BJ (cell line): Measurements from ENCODE around the gene ZNF552. TPM values are rescaled to one million over a fixed set of nuclear protein-coding genes. Genes with fewer than 3 reads are reported as not detected.
"Not testable (repeated sequence)": the region's sequence is repeated elsewhere in the genome, so short reads cannot be mapped to it uniquely, and the experiment has no call there.

Source experiments
- CTCF ChIA-PET: fragments of 350-600 bp; formaldehyde crosslinking; extraction: SDS; loops from one replicate; lab custom pipeline; 2021; ENCODE audit warnings: antibody characterized with exemption, inconsistent platforms; lab: Yijun Ruan, JAX
- POLR2A ChIA-PET: fragments of 300-600 bp; sonication (Branson Sonifier 250); formaldehyde crosslinking; extraction: SDS; loops from one replicate; lab custom pipeline; 2021; ENCODE audit warnings: antibody characterized with exemption; lab: Charles Lee
- DNase-seq: peaks from one replicate; pipeline ENCODE4 v3.0.0-alpha.2; 2011; ENCODE audit warnings: low read depth
- H3K27me3 ChIP-seq: 2 replicates; pipeline ENCODE4 v1.6.0; 2011; ENCODE audit warnings: low read length; ENCODE audit not compliant: control insufficient read depth, insufficient read depth
- H3K36me3 ChIP-seq: 2 replicates; pipeline ENCODE4 v1.5.1; 2011; ENCODE audit warnings: low read length; ENCODE audit not compliant: control insufficient read depth, insufficient read depth
- H3K4me3 ChIP-seq: 2 replicates; pipeline ENCODE4 v1.5.1; 2011; ENCODE audit warnings: low read depth, mild to moderate bottlenecking, control low read depth, low read length
- CTCF ChIP-seq: IDR thresholded peaks from 2 replicates; pipeline ENCODE4 v1.5.1; 2011; ENCODE audit warnings: low read depth, mild to moderate bottlenecking, control low read depth, inconsistent platforms, low read length, moderate library complexity; ENCODE audit not compliant: insufficient read depth
- polyA plus RNA-seq: library from polyadenylated mRNA; depleted of rRNA; stranded (reverse); fragments of >200 nt; gene quantifications from 2 replicates; pipeline ENCODE4 v1.2.3, GENCODE V29; 2011

ZNF552 gene
- polyA plus RNA-seq, 1 experiment, result 2.1 TPM

GRCh38 chr19:57807541-57807940 is 7.2 kb downstream of the ZNF552 start:
- Histone ChIP-seq H3K36me3 (peaks cover 3% of the 10 kb centered on the region), H3K4me3 (no peak overlapping the region), H3K27me3 (no peaks in the 10 kb centered on the region)
- no peak for DNase-seq
- ChIA-PET POLR2A (no interaction called here), CTCF (no interaction called here)
- no peak for TF ChIP-seq CTCF

- ChIA-PET CTCF (interaction anchor here (0.7 kb wide), 1 partner anchor 8 kb away, joined by 3 read pairs; no protein-coding TSS in a partner anchor), POLR2A (interaction anchor here (0.7 kb wide), 1 partner anchor 9 kb away, joined by 3 read pairs; no protein-coding TSS in a partner anchor)
- Histone ChIP-seq H3K36me3 (peaks cover 2% of the 10 kb centered on the region; the same call in 1 of the 2 replicates), H3K4me3 (peak overlapping the region; percentile 49), H3K27me3 (no peaks in the 10 kb centered on the region)
- no peak for TF ChIP-seq CTCF
- peak; percentile 34 for DNase-seq
Observed at GRCh38 chr19:57803594-57804325, 11.0 kb downstream of the ZNF552 start.

- peak overlapping the region; percentile 49 for H3K4me3 ChIP-seq
- TF ChIP-seq CTCF, result no peak
- H3K36me3 ChIP-seq, result no peaks in the 10 kb centered on the region
- ChIA-PET CTCF (no interaction called here), POLR2A (interaction anchor here (0.6 kb wide), 1 partner anchor 76 kb away, joined by 12 read pairs; the partner anchor contains the start of gene ZNF671)
- no peaks in the 10 kb centered on the region for H3K27me3 ChIP-seq
- DNase-seq, result no peak
Observed at GRCh38 chr19:57803265-57803593, 11.5 kb downstream of the ZNF552 start.

- Histone ChIP-seq H3K27me3 (no peaks in the 10 kb centered on the region), H3K4me3 (no peak overlapping the region), H3K36me3 (no peaks in the 10 kb centered on the region)
- ChIA-PET CTCF (no interaction called here), POLR2A (no interaction called here)
- DNase-seq, result no peak
- TF ChIP-seq CTCF, result no peak
Observed at GRCh38 chr19:57802269-57802668, 12.4 kb downstream of the ZNF552 start.

- no peak for TF ChIP-seq CTCF
- ChIA-PET POLR2A (no interaction called here), CTCF (interaction anchor here (0.5 kb wide), 1 partner anchor 13 kb away, joined by 3 read pairs; no protein-coding TSS in a partner anchor)
- no peaks in the 10 kb centered on the region for H3K27me3 ChIP-seq
- no peak for DNase-seq
- H3K4me3 ChIP-seq, result no peak overlapping the region
- H3K36me3 ChIP-seq, result no peaks in the 10 kb centered on the region
Observed at GRCh38 chr19:57800696-57801095, 14.0 kb downstream of the ZNF552 start.

- H3K4me3 ChIP-seq, DNase-seq, H3K36me3 ChIP-seq, POLR2A ChIA-PET, CTCF ChIA-PET, H3K27me3 ChIP-seq: not testable (repeated sequence)
Observed at GRCh38 chr19:57796580-57796979, 18.1 kb downstream of the ZNF552 start.
